GM12892 (cell line): ENCODE data around the gene UTS2R.

Source experiments
- POLR2A ChIP-seq: IDR thresholded peaks from 2 replicates; pipeline ENCODE4 v1.6.1; 2011; ENCODE audit warnings: low read depth, low read length, control low read depth
- TAF1 ChIP-seq: IDR thresholded peaks from 2 replicates; pipeline ENCODE4 v1.6.1; 2011; ENCODE audit warnings: low read depth, mild to moderate bottlenecking, control low read depth, low read length, borderline replicate concordance

- TF ChIP-seq POLR2A (no peak), TAF1 (no peak)
These were observed 12.9 kb upstream of the UTS2R start, which contains the start of gene TEX19 for GRCh38 chr17:82358465-82359350.
